Stomach (tissue), 9 donors: ENCODE results near the gene CCDC169. TPM values are rescaled to one million over a fixed set of nuclear protein-coding genes. Genes with fewer than 3 reads are reported as not detected.

Experiments
- DNase-seq, 2 donors: peaks; one replicate each; pipeline versions ENCODE4 v3.0.0 to v3.0.0-alpha.2; 2013 to 2019
- H3K27ac ChIP-seq, 5 donors: fragments of 200-600 bp in 4 of 5; sonication (generic) in 4 of 5; one replicate each; pipeline ENCODE4 v1.5.1; 2013 to 2019; ENCODE audit warnings: mild to moderate bottlenecking in 1 of 5, moderate library complexity in 1 of 5
- H3K27me3 ChIP-seq, 3 donors: fragments of 200-600 bp; sonication (generic); one replicate each; pipeline ENCODE4 v1.5.1; 2017 to 2019; ENCODE audit warnings: mixed run types in 1 of 3
- H3K36me3 ChIP-seq, 4 donors: fragments of 200-600 bp; sonication (generic); 1 replicate in 3 of 4; 2 replicates in 1 of 4; pipeline ENCODE4 v1.5.1; 2016 to 2019
- H3K4me1 ChIP-seq, 4 donors: fragments of 200-600 bp; sonication (generic); one replicate each; pipeline ENCODE4 v1.5.1; 2016 to 2019
- H3K4me3 ChIP-seq, 4 donors: fragments of 200-600 bp; sonication (generic) in 3 of 4; one replicate each; pipeline ENCODE4 v1.5.1; 2016 to 2019; ENCODE audit warnings: mild to moderate bottlenecking in 1 of 4
- H3K9me3 ChIP-seq, 4 donors: fragments of 200-600 bp; sonication (generic); one replicate each; pipeline ENCODE4 v1.5.1; 2016 to 2019
- CTCF ChIP-seq, 7 experiments: fragments of 450-650 bp in 4 of 7; fragments of 200-600 bp in 3 of 7; sonication (generic) in 3 of 7; IDR thresholded peaks; one replicate each; pipeline ENCODE4 v1.5.1; 2016 to 2019; ENCODE audit warnings: antibody characterized with exemption in 7 of 7, control low read depth in 2 of 7, mild to moderate bottlenecking in 1 of 7
- EP300 ChIP-seq: sonication (generic); formaldehyde crosslinking; IDR thresholded peaks from one replicate; pipeline ENCODE4 v1.6.1; 2017; ENCODE audit warnings: antibody characterized with exemption
- POLR2A ChIP-seq, 4 donors: fragments of 450-650 bp; IDR thresholded peaks; one replicate each; pipeline ENCODE4 v1.6.1; 2016; ENCODE audit warnings: antibody characterized with exemption in 4 of 4, control low read depth in 2 of 4, mild to moderate bottlenecking in 1 of 4, moderate library complexity in 1 of 4
- POLR2AphosphoS5 ChIP-seq, 3 donors: sonication (generic); formaldehyde crosslinking; IDR thresholded peaks; one replicate each; pipeline ENCODE4 v1.6.1; 2016; ENCODE audit warnings: antibody characterized with exemption in 3 of 3
- WGBS, 5 donors: extraction: QIAGEN DNeasy Blood & Tissue Kit in 3 of 5; methylation state at CpG; one replicate each; pipeline versions ENCODE4 v1.1.5 to v1.1.7; 2013 to 2018; 5-methylcytosine and 5-hydroxymethylcytosine counted together
- intact Hi-C: fragments of 100-400 bp; cut with DNase I; formaldehyde crosslinking; loops from one replicate; pipeline ENCODE4 v1.15.1; 2023; ENCODE audit warnings: low total_unique reads
- polyA plus RNA-seq, 3 donors: library from polyadenylated mRNA; stranded (reverse); fragments of 200-250 nt; gene quantifications; one replicate each; pipeline ENCODE4 v1.2.3, GENCODE V29; 2013
- total RNA-seq, 5 donors: library from RNA; depleted of rRNA; stranded (reverse); fragments of >200 nt; gene quantifications; one replicate each; pipeline versions ENCODE4 v1.1.0 to v1.2.3, GENCODE V29; 2014 to 2016
- donor health status: healthy with polysubstance abuse.
- donor health status: Bipolar disorder and iron deficiency.
- donor health status: healthy.

The CCDC169 gene
- total and polyA plus RNA-seq, 8 donors: 0.43 to 3.3 (median 1.8) TPM; not detected in 3

GRCh38 chr13:36219883-36220282 is 77.7 kb downstream of the CCDC169 start:
- no peaks in the 10 kb centered on the region for H3K36me3 ChIP-seq
- no peaks in the 10 kb centered on the region for H3K27me3 ChIP-seq
- intact Hi-C loops: no loop called here
- DNase-seq: no peak
- no peak overlapping the region for H3K4me3 ChIP-seq
- TF ChIP-seq POLR2A (IDR thresholded peaks at IDR 0.05) (no peak), EP300 (no peak), POLR2AphosphoS5 (IDR thresholded peaks at IDR 0.05) (no peak), CTCF (IDR thresholded peaks at IDR 0.05) (no peak)
- no peaks in the 10 kb centered on the region for H3K4me1 ChIP-seq
- H3K27ac ChIP-seq: no peak overlapping the region
- peaks cover 0 to 15% (median 8%) of the 10 kb centered on the region in 4 donors for H3K9me3 ChIP-seq

- WGBS, 5 donors: 74 to 88% (median 78%) methylated on average over 3 of the region's 3 CpGs
- Histone ChIP-seq H3K9me3 (peaks cover 0 to 12% (median 4%) of the 10 kb centered on the region in 4 donors), H3K27ac (no peak overlapping the region)
Observed at GRCh38 chr13:36217456-36217855, 80.2 kb downstream of the CCDC169 start.

GRCh38 chr13:36214163-36214921 is 83.3 kb downstream of the CCDC169 start, which contains the start of gene SOHLH2:
Gene SOHLH2, minus strand, starts transcription at chr13:36214556. Its CDS starts 30 bp downstream, at chr13:36214526.
- H3K9me3 ChIP-seq: peaks cover 0 to 12% (median 4%) of the 10 kb centered on the region in 4 donors
- no peak within 1 kb of the TSS for H3K27ac ChIP-seq
- DNase-seq: no peak
- no peaks in the 10 kb centered on the region for H3K36me3 ChIP-seq
- no peaks in the 10 kb centered on the region for H3K4me1 ChIP-seq
- WGBS, 5 donors: 93 to 96% (median 96%) methylated on average over 35 to 53 of the region's 53 CpGs
- no peak within 1 kb of the TSS for H3K4me3 ChIP-seq
- TF ChIP-seq CTCF (IDR thresholded peaks at IDR 0.05) (no peak), POLR2AphosphoS5 (IDR thresholded peaks at IDR 0.05) (no peak), EP300 (no peak), POLR2A (IDR thresholded peaks at IDR 0.05) (no peak)
- H3K27me3 ChIP-seq: no peaks in the 10 kb centered on the region
- intact Hi-C loops: no loop called here

More at GRCh38 chr13:36217456-36217855, 80.2 kb downstream of the CCDC169 start:
- no peaks in the 10 kb centered on the region for H3K27me3 ChIP-seq
- no peaks in the 10 kb centered on the region for H3K36me3 ChIP-seq
- TF ChIP-seq CTCF (IDR thresholded peaks at IDR 0.05): no peak
- no peak for TF ChIP-seq EP300
- no peak for TF ChIP-seq POLR2AphosphoS5 (IDR thresholded peaks at IDR 0.05)
- no peak for TF ChIP-seq POLR2A (IDR thresholded peaks at IDR 0.05)
- no peaks in the 10 kb centered on the region for H3K4me1 ChIP-seq
- no peak overlapping the region for H3K4me3 ChIP-seq
- intact Hi-C loops: no loop called here
- DNase-seq: no peak

- no peaks in the 10 kb centered on the region for H3K27me3 ChIP-seq
- no peak for DNase-seq
- peaks cover 0 to 12% (median 4%) of the 10 kb centered on the region in 4 donors for H3K9me3 ChIP-seq
- WGBS, 5 donors: 60 to 85% (median 73%) methylated on average over 3 of the region's 3 CpGs
- H3K4me3 ChIP-seq: no peak overlapping the region
- no peaks in the 10 kb centered on the region for H3K4me1 ChIP-seq
- no peaks in the 10 kb centered on the region for H3K36me3 ChIP-seq
- intact Hi-C loops: no loop called here
- no peak overlapping the region for H3K27ac ChIP-seq
- no peak for TF ChIP-seq EP300
- TF ChIP-seq CTCF (IDR thresholded peaks at IDR 0.05): no peak
- TF ChIP-seq POLR2AphosphoS5 (IDR thresholded peaks at IDR 0.05): no peak
- TF ChIP-seq POLR2A (IDR thresholded peaks at IDR 0.05): no peak
Observed at GRCh38 chr13:36212789-36213188, 84.8 kb downstream of the CCDC169 start.
